ENCODE measurements around the gene NXPH2.

- TF ChIP-seq CTCF (IDR thresholded peaks at IDR 0.05; ENCODE audit: low read depth, low read length) (no peak), EZH2phosphoT487 (IDR thresholded peaks at IDR 0.05; ENCODE audit: low read depth) (no peak)
Observed at GRCh38 chr2:138724729-138725459, 55.3 kb downstream of the NXPH2 start.

Data from OCI-LY3 (cell line).